GM12878 (cell line): Measurements from ENCODE around the gene HMCN1. TPM values are rescaled to one million over a fixed set of nuclear protein-coding genes. Genes with fewer than 3 reads are reported as not detected.

Experiments
- ATAC-seq: fragments of 200-7000 bp; cut with Tn5 transposase; 3 replicates; pipeline ENCODE4 v1.9.1; 2020; ENCODE audit warnings: mild to moderate bottlenecking, moderate library complexity
- BruUV-seq: library from RNA; stranded (reverse); fragments of 400-500 nt; replicated peaks from 2 replicates; lab custom pipeline; 2021; lab: Mats Ljungman, UMichigan
- CTCF ChIA-PET: fragments of 300-600 bp; sonication (Branson Sonifier 250); formaldehyde crosslinking; extraction: SDS; loops from one replicate; lab custom pipeline; 2021; ENCODE audit warnings: inconsistent platforms; lab: Yijun Ruan, JAX
- POLR2A ChIA-PET: fragments of 350-600 bp; formaldehyde crosslinking; extraction: SDS; loops from one replicate; lab custom pipeline; 2021; ENCODE audit warnings: inconsistent platforms; lab: Charles Lee
- RAD21 ChIA-PET: fragments of 300-600 bp; sonication (Branson Sonifier 250); formaldehyde crosslinking; loops from one replicate; lab custom pipeline; 2023; ENCODE audit warnings: antibody characterized with exemption; ENCODE audit not compliant: unreplicated experiment; lab: Charles Lee
- SMC1A ChIA-PET: fragments of 300-600 bp; sonication (Branson Sonifier 250); formaldehyde crosslinking; loops from one replicate; lab custom pipeline; 2023; ENCODE audit not compliant: unreplicated experiment, uncharacterized antibody; lab: Charles Lee
- DNase-seq: peaks from one replicate; pipeline ENCODE4 v3.0.0-alpha.2; 2011; ENCODE audit warnings: low read depth, low spot score
- FAIRE-seq: peaks from 3 replicates; lab custom pipeline; 2011; peaks lifted over from hg19 to GRCh38; lab: Jason Lieb, UNC
- H2AFZ ChIP-seq: 2 replicates; pipeline ENCODE4 v1.6.0; 2011; ENCODE audit warnings: low read depth, low read length, control low read depth; ENCODE audit not compliant: control insufficient read depth
- H3K27ac ChIP-seq: 2 replicates; pipeline ENCODE4 v1.5.1; 2011; ENCODE audit warnings: control low read depth; ENCODE audit not compliant: control insufficient read depth, insufficient read depth
- H3K27me3 ChIP-seq, 2 experiments: replicated peaks in 1 of 2; 2 replicates each; pipeline versions ENCODE4 v1.6.0 to v1.6.1; 2011; ENCODE audit warnings: low read length in 1 of 2; ENCODE audit not compliant: control insufficient read depth in 2 of 2, insufficient read depth in 2 of 2
- H3K36me3 ChIP-seq, 2 experiments: 2 replicates each; pipeline ENCODE4 v1.5.1; 2011; ENCODE audit warnings: low read length in 1 of 2; ENCODE audit not compliant: control insufficient read depth in 2 of 2, insufficient read depth in 2 of 2
- H3K4me1 ChIP-seq: 2 replicates; pipeline ENCODE4 v1.6.1; 2011; ENCODE audit warnings: mild to moderate bottlenecking, low read length, moderate library complexity, mixed read lengths; ENCODE audit not compliant: control insufficient read depth, insufficient read depth
- H3K4me2 ChIP-seq: 2 replicates; pipeline ENCODE4 v1.6.0; 2011; ENCODE audit warnings: control low read depth; ENCODE audit not compliant: control insufficient read depth, insufficient read depth
- H3K4me3 ChIP-seq: fragments of 200-600 bp; sonication (generic); 2 replicates; pipeline ENCODE4 v1.5.1; 2016
- H3K79me2 ChIP-seq: 2 replicates; pipeline ENCODE4 v1.6.0; 2011; ENCODE audit warnings: low read length; ENCODE audit not compliant: control insufficient read depth, insufficient read depth
- H3K9ac ChIP-seq: 2 replicates; pipeline ENCODE4 v1.8.0; 2011; ENCODE audit warnings: low read length, control low read depth, mixed read lengths; ENCODE audit not compliant: control insufficient read depth, insufficient read depth
- H3K9me3 ChIP-seq: replicated peaks from 3 replicates; pipeline ENCODE4 v1.5.1; 2011; ENCODE audit warnings: mild to moderate bottlenecking, low read length; ENCODE audit not compliant: control insufficient read depth, insufficient read depth
- H4K20me1 ChIP-seq: 2 replicates; pipeline ENCODE4 v1.6.0; 2011; ENCODE audit not compliant: control insufficient read depth, insufficient read depth
- ASH2L ChIP-seq: fragments of 300-600, 200-600 bp; sonication (generic); IDR thresholded peaks from 2 replicates; pipeline ENCODE4 v1.6.1; 2017; ENCODE audit warnings: low read depth, mild to moderate bottlenecking, borderline replicate concordance
- ATF3 ChIP-seq: IDR thresholded peaks from 2 replicates; pipeline ENCODE4 v1.6.1; 2011; ENCODE audit warnings: low read depth, mild to moderate bottlenecking, low read length, moderate library complexity, borderline replicate concordance; ENCODE audit errors: extremely low read depth
- BCL3 ChIP-seq: IDR thresholded peaks from 2 replicates; pipeline ENCODE4 v1.6.1; 2011; ENCODE audit warnings: borderline replicate concordance, low read depth, mild to moderate bottlenecking, moderate library complexity, low read length; ENCODE audit not compliant: insufficient read depth, poor library complexity, severe bottlenecking
- BMI1 ChIP-seq: fragments of 450-650 bp; IDR thresholded peaks from 2 replicates; pipeline ENCODE4 v1.6.1; 2016; ENCODE audit warnings: mild to moderate bottlenecking, moderate library complexity, borderline replicate concordance
- CBFB ChIP-seq: IDR thresholded peaks from 2 replicates; pipeline ENCODE4 v1.6.1; 2016; ENCODE audit warnings: antibody characterized with exemption, low read depth
- CHD1 ChIP-seq: IDR thresholded peaks from 2 replicates; pipeline ENCODE4 v1.6.1; 2012; ENCODE audit warnings: low read depth, low read length, improper control_type of control experiment
- CHD2 ChIP-seq: IDR thresholded peaks from 2 replicates; pipeline ENCODE4 v1.6.1; 2011; ENCODE audit warnings: low read depth, low read length, improper control_type of control experiment, borderline replicate concordance
- E2F8 ChIP-seq: fragments of 450-650 bp; IDR thresholded peaks from 2 replicates; pipeline ENCODE4 v1.6.1; 2018; ENCODE audit warnings: mild to moderate bottlenecking, low read depth, moderate library complexity; ENCODE audit not compliant: partially characterized antibody
- IKZF1 ChIP-seq: fragments of 450-650 bp; conservative IDR thresholded peaks from 2 replicates; pipeline ENCODE4 v1.6.1; 2017; ENCODE audit warnings: antibody characterized with exemption, mild to moderate bottlenecking
- NBN ChIP-seq: fragments of 450-650 bp; IDR thresholded peaks from 2 replicates; pipeline ENCODE4 v1.6.1; 2016
- NFYA ChIP-seq: IDR thresholded peaks from 2 replicates; pipeline ENCODE4 v1.6.1; 2011; ENCODE audit warnings: low read depth, mild to moderate bottlenecking, low read length, improper control_type of control experiment, borderline replicate concordance
- RB1 ChIP-seq: fragments of 450-650 bp; formaldehyde crosslinking; IDR thresholded peaks from 2 replicates; pipeline ENCODE4 v1.6.1; 2017; ENCODE audit warnings: mild to moderate bottlenecking, borderline replicate concordance
- SMARCA5 ChIP-seq: fragments of 450-650 bp; IDR thresholded peaks from 2 replicates; pipeline ENCODE4 v1.6.1; 2017; ENCODE audit warnings: mild to moderate bottlenecking
- TBL1XR1 ChIP-seq: IDR thresholded peaks from 2 replicates; pipeline ENCODE4 v1.6.1; 2012; ENCODE audit warnings: low read depth, low read length, improper control_type of control experiment
- WGBS: methylation state at CpG from one replicate; pipeline ENCODE4 v1.1.6; 2016; ENCODE audit warnings: low lambda C conversion rate; ENCODE audit not compliant: insufficient replicate concordance, insufficient coverage; ENCODE audit errors: missing lambda C conversion rate; 5-methylcytosine and 5-hydroxymethylcytosine counted together
- in situ Hi-C: fragments of 300-500 bp; cut with MboI; formaldehyde crosslinking; loops from 9 replicates; pipeline ENCODE4 v1.14.3; 2018; ENCODE audit warnings: mixed read lengths
- intact Hi-C: fragments of 100-400 bp; cut with micrococcal nuclease; formaldehyde crosslinking; loops from one replicate; pipeline ENCODE4 v1.14.2; 2022; ENCODE audit not compliant: unreplicated experiment
- polyA plus RNA-seq, 11 experiments: library from polyadenylated mRNA; depleted of rRNA in 4 of 11; unstranded in 6 of 11; stranded (reverse) in 5 of 11; fragments of >200 nt; fragmentation: Nextera tagmentation in 4 of 11; fragmentation: Illumina TruSeq in 1 of 11; extraction: Ambion mirVana in 4 of 11; extraction: Trizol in 1 of 11; gene quantifications; 1 replicate in 1 of 11; 2 replicates in 10 of 11; pipeline versions ENCODE4 v1.2.1 to v1.2.3, GENCODE V29; 2011 to 2016; ENCODE audit warnings: inconsistent platforms in 2 of 11, missing spikeins in 2 of 11, low read depth in 1 of 11
- total RNA-seq, 4 experiments: library from RNA; depleted of rRNA in 3 of 4; stranded (reverse); fragments of >200 nt in 3 of 4; fragmentation: Illumina TruSeq in 1 of 4; extraction: Trizol in 1 of 4; gene quantifications; 2 replicates each; pipeline versions ENCODE4 v1.2.1 to v1.2.3, GENCODE V29; 2013 to 2021

The HMCN1 gene
- total and polyA plus RNA-seq, 10 of the 15 experiments (the other 5 are each of a cell fraction or from before 2014, with no cell fraction given) = under 0.01 to 0.07 TPM; not detected in 8

GRCh38 chr1:186022184-186022583 lies 288.0 kb downstream of the HMCN1 start (continued):
- no peak for TF ChIP-seq BCL3
- TF ChIP-seq NBN = no peak
- no peak for TF ChIP-seq IKZF1

GRCh38 chr1:186026946-186027345 lies 292.8 kb downstream of the HMCN1 start:
- CTCF ChIA-PET = no interaction called here
- BruUV-seq = no TSS peak
- no peaks in the 10 kb centered on the region for H3K36me3 ChIP-seq
- no peak overlapping the region for H3K4me2 ChIP-seq
- no peak overlapping the region for H3K9ac ChIP-seq
- 0% methylated on average over 1 of the region's 1 CpG for WGBS
- H3K27me3 ChIP-seq = no peaks in the 10 kb centered on the region
- RAD21 ChIA-PET = no interaction called here
- H2AFZ ChIP-seq = no peak overlapping the region
- no peak overlapping the region for H3K4me3 ChIP-seq
- TF ChIP-seq ATF3 = no peak
- TF ChIP-seq TBL1XR1 = no peak
- TF ChIP-seq BMI1 = no peak
- no peak for TF ChIP-seq E2F8
- no peak for TF ChIP-seq SMARCA5
- no peak for TF ChIP-seq RB1
- no peak for TF ChIP-seq CBFB
- no peak for TF ChIP-seq ASH2L
- no peak for TF ChIP-seq CHD2
- TF ChIP-seq CHD1 = no peak
- no peak for TF ChIP-seq NFYA
- H4K20me1 ChIP-seq = no peaks in the 10 kb centered on the region
- intact Hi-C loops = no loop called here
- H3K27ac ChIP-seq = no peak overlapping the region
- H3K4me1 ChIP-seq = no peaks in the 10 kb centered on the region
- DNase-seq = no peak
- no peaks in the 10 kb centered on the region for H3K9me3 ChIP-seq
- SMC1A ChIA-PET = no interaction called here
- in situ Hi-C loops = no loop called here
- no peak for FAIRE-seq
- no peak for ATAC-seq
- POLR2A ChIA-PET = no interaction called here
- H3K79me2 ChIP-seq = no peaks in the 10 kb centered on the region
